Neuronal stem cell (in vitro differentiated cells): ENCODE measurements around the gene IQCM.

Source experiments
- DNase-seq: peaks from one replicate; pipeline ENCODE4 v3.0.0-alpha.2; 2013; ENCODE audit warnings: low spot score
- H2AFZ ChIP-seq: one replicate; pipeline ENCODE4 v1.6.1; 2013; ENCODE audit warnings: mild to moderate bottlenecking, low read length, inconsistent platforms
- H2AK5ac ChIP-seq: 2 replicates; pipeline ENCODE4 v1.6.1; 2013; ENCODE audit warnings: low read depth, mild to moderate bottlenecking, inconsistent platforms, low read length, moderate library complexity, mixed read lengths
- H2BK120ac ChIP-seq: 2 replicates; pipeline ENCODE4 v1.6.1; 2013; ENCODE audit warnings: low read depth, mild to moderate bottlenecking, inconsistent platforms, low read length, moderate library complexity, mixed read lengths
- H2BK12ac ChIP-seq: one replicate; pipeline ENCODE4 v1.6.1; 2013; ENCODE audit warnings: low read length, inconsistent platforms
- H2BK15ac ChIP-seq: 2 replicates; pipeline ENCODE4 v1.6.1; 2013; ENCODE audit warnings: mild to moderate bottlenecking, low read length, inconsistent platforms, mixed read lengths
- H2BK5ac ChIP-seq: one replicate; pipeline ENCODE4 v1.6.1; 2013; ENCODE audit warnings: inconsistent platforms, mild to moderate bottlenecking, low read length, moderate library complexity
- H3K14ac ChIP-seq: one replicate; pipeline ENCODE4 v1.6.1; 2013; ENCODE audit warnings: low read length, inconsistent platforms
- H3K18ac ChIP-seq: 2 replicates; pipeline ENCODE4 v1.6.1; 2013; ENCODE audit warnings: low read length, inconsistent platforms
- H3K23ac ChIP-seq: 2 replicates; pipeline ENCODE4 v1.6.1; 2013; ENCODE audit warnings: low read depth, mild to moderate bottlenecking, mixed read lengths, low read length, inconsistent platforms; ENCODE audit not compliant: poor library complexity
- H3K27ac ChIP-seq: replicated peaks from 3 replicates; pipeline ENCODE4 v1.5.1; 2013; ENCODE audit warnings: low read length, inconsistent platforms
- H3K27me3 ChIP-seq, 3 experiments: 2 replicates each; pipeline ENCODE4 v1.6.1; 2013; ENCODE audit warnings: low read length in 3 of 3, mild to moderate bottlenecking in 2 of 3, inconsistent platforms in 1 of 3, low read depth in 1 of 3, mixed read lengths in 1 of 3, moderate library complexity in 1 of 3; ENCODE audit not compliant: control insufficient read depth in 3 of 3, insufficient read depth in 3 of 3
- H3K36me3 ChIP-seq, 2 donors: replicated peaks in 1 of 2; 2 replicates each; pipeline ENCODE4 v1.6.1; 2013; ENCODE audit warnings: low read length in 2 of 2; ENCODE audit not compliant: control insufficient read depth in 2 of 2, insufficient read depth in 2 of 2
- H3K4ac ChIP-seq: 2 replicates; pipeline ENCODE4 v1.6.1; 2013; ENCODE audit warnings: inconsistent platforms, mild to moderate bottlenecking, low read length, moderate library complexity
- H3K4me1 ChIP-seq, 2 donors: 1 replicate in 1 of 2; 2 replicates in 1 of 2; pipeline ENCODE4 v1.6.1; 2013; ENCODE audit warnings: low read length in 2 of 2, low read depth in 1 of 2; ENCODE audit not compliant: control insufficient read depth in 2 of 2, insufficient read depth in 1 of 2
- H3K4me2 ChIP-seq: one replicate; pipeline ENCODE4 v1.6.1; 2013; ENCODE audit warnings: mild to moderate bottlenecking, low read length, inconsistent platforms; ENCODE audit not compliant: insufficient read depth, poor library complexity, severe bottlenecking
- H3K4me3 ChIP-seq, 2 donors: 2 replicates each; pipeline ENCODE4 v1.5.1; 2013; ENCODE audit warnings: low read length in 2 of 2, mild to moderate bottlenecking in 2 of 2, inconsistent platforms in 1 of 2, moderate library complexity in 1 of 2
- H3K79me1 ChIP-seq: one replicate; pipeline ENCODE4 v1.6.1; 2013; ENCODE audit warnings: low read depth, mild to moderate bottlenecking, inconsistent platforms, low read length, moderate library complexity
- H3K9ac ChIP-seq: one replicate; pipeline ENCODE4 v1.6.1; 2013; ENCODE audit warnings: mild to moderate bottlenecking, low read depth, low read length, inconsistent platforms; ENCODE audit not compliant: poor library complexity
- H3K9me3 ChIP-seq, 2 donors: replicated peaks in 1 of 2; 2 replicates each; pipeline versions ENCODE3 to v1.6.1; 2013; ENCODE audit warnings: low read length in 2 of 2, mild to moderate bottlenecking in 2 of 2, inconsistent platforms in 1 of 2, low read depth in 1 of 2, mixed read lengths in 1 of 2, moderate library complexity in 1 of 2; ENCODE audit not compliant: control insufficient read depth in 2 of 2, insufficient read depth in 1 of 2
- H4K8ac ChIP-seq: one replicate; pipeline ENCODE4 v1.6.1; 2013; ENCODE audit warnings: low read depth, mild to moderate bottlenecking, inconsistent platforms, low read length, moderate library complexity
- H4K91ac ChIP-seq: one replicate; pipeline ENCODE4 v1.6.1; 2013; ENCODE audit warnings: low read length, low read depth, mild to moderate bottlenecking, inconsistent platforms; ENCODE audit not compliant: poor library complexity
- WGBS, 2 donors: extraction: QIAGEN DNeasy Blood & Tissue Kit; methylation state at CpG; one replicate each; pipeline ENCODE4 v1.1.7; 2013; ENCODE audit warnings: missing lambda C conversion rate in 2 of 2, mixed read lengths in 1 of 2; ENCODE audit not compliant: insufficient read length in 2 of 2, insufficient replicate concordance in 1 of 2; ENCODE audit errors: extremely low coverage in 2 of 2; 5-methylcytosine and 5-hydroxymethylcytosine counted together

The IQCM gene

DNA sequence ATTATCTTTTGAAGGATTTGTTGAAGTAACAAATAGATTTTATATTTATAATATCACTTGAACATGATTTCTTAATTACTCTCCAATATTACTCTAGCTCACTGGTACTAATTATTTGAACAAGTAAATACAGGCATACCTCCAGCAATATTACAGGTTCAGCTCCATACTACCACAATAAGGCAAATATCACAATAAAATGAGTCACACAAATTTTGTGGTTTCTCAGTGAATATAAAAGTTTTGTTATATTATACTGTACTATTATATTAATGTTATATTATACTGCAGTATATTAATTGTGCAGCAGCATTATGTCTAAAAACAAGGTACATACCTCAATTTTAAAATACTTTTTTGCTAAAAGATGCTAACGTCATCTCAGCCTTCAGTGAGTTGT is 22.4 kb upstream of the IQCM start:
- Histone ChIP-seq H4K8ac (no peak overlapping the region), H3K79me1 (no peaks in the 10 kb centered on the region), H3K14ac (no peak overlapping the region), H3K4me3 (no peak overlapping the region), H2AFZ (no peak overlapping the region), H2AK5ac (no peak overlapping the region), H2BK15ac (no peak overlapping the region), H3K9ac (no peak overlapping the region), H2BK120ac (no peak overlapping the region), H4K91ac (no peak overlapping the region), H3K23ac (no peak overlapping the region), H3K4me2 (no peak overlapping the region), H2BK5ac (no peak overlapping the region), H3K18ac (no peak overlapping the region), H3K4me1 (no peaks in the 10 kb centered on the region), H3K27ac (no peak overlapping the region), H3K9me3 (no peaks in the 10 kb centered on the region), H3K27me3 (no peaks in the 10 kb centered on the region), H3K4ac (no peak overlapping the region), H3K36me3 (no peaks in the 10 kb centered on the region), H2BK12ac (no peak overlapping the region)
- DNase-seq: no peak
- WGBS, 2 donors: no CpG with 5 or more reads among the region's 1 CpG

DNA sequence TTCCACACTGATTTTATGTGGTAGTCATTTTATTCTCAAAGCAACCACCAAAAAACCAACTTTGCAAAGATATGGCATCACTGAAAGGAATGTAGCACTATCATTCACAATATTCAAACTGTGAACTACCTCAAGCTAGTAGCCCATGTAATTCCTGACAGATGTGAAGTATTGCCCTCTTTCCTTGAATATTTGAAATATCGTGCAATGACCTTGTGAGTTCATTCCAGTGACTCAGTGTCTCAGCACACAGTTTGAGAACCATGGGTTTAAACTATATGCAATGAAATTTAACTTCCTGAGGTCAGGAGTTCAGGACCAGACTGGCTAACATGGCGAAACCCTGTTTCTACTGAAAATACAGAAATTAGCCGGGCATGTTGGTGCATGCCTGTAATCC is 20.9 kb upstream of the IQCM start:
- H3K4me3 ChIP-seq: no peak overlapping the region
- H3K18ac ChIP-seq: no peak overlapping the region
- no peak overlapping the region for H4K8ac ChIP-seq
- no peak overlapping the region for H3K27ac ChIP-seq
- no peak overlapping the region for H4K91ac ChIP-seq
- no peak overlapping the region for H3K14ac ChIP-seq
- no peaks in the 10 kb centered on the region for H3K9me3 ChIP-seq
- no peaks in the 10 kb centered on the region for H3K36me3 ChIP-seq
- H2AK5ac ChIP-seq: no peak overlapping the region
- H3K23ac ChIP-seq: no peak overlapping the region
- H2BK120ac ChIP-seq: no peak overlapping the region
- H3K4me1 ChIP-seq: no peaks in the 10 kb centered on the region
- no peak overlapping the region for H2BK5ac ChIP-seq
- H3K27me3 ChIP-seq: no peaks in the 10 kb centered on the region
- no peak overlapping the region for H3K4ac ChIP-seq
- H3K79me1 ChIP-seq: no peaks in the 10 kb centered on the region
- no peak overlapping the region for H3K9ac ChIP-seq
- H2AFZ ChIP-seq: no peak overlapping the region
- no peak overlapping the region for H2BK15ac ChIP-seq
- no CpG with 5 or more reads among the region's 3 CpGs for WGBS, 2 donors
- no peak for DNase-seq
- H2BK12ac ChIP-seq: no peak overlapping the region
- no peak overlapping the region for H3K4me2 ChIP-seq

GRCh38 chr4:149835280-149835679 is 19.6 kb upstream of the IQCM start:
- no CpG with 5 or more reads among the region's 15 CpGs for WGBS, 2 donors

GRCh38 chr4:149831656-149832208 is 16.1 kb upstream of the IQCM start:
- Histone ChIP-seq H3K27ac (no peak overlapping the region), H3K79me1 (no peaks in the 10 kb centered on the region), H3K27me3 (no peaks in the 10 kb centered on the region), H3K4me1 (no peaks in the 10 kb centered on the region), H4K91ac (no peak overlapping the region), H2BK12ac (no peak overlapping the region), H2BK15ac (no peak overlapping the region), H3K23ac (no peak overlapping the region), H2AFZ (no peak overlapping the region), H2AK5ac (no peak overlapping the region), H3K4me2 (no peak overlapping the region), H4K8ac (no peak overlapping the region), H2BK5ac (no peak overlapping the region), H3K18ac (no peak overlapping the region), H3K36me3 (no peaks in the 10 kb centered on the region), H3K14ac (no peak overlapping the region), H3K9me3 (no peaks in the 10 kb centered on the region), H3K9ac (no peak overlapping the region), H3K4ac (no peak overlapping the region), H2BK120ac (no peak overlapping the region), H3K4me3 (no peak overlapping the region)
- no peak for DNase-seq

More at GRCh38 chr4:149835280-149835679, 19.6 kb upstream of the IQCM start:
- Histone ChIP-seq H3K4me2 (no peak overlapping the region), H3K4me1 (no peaks in the 10 kb centered on the region), H4K91ac (no peak overlapping the region), H2BK5ac (no peak overlapping the region), H3K36me3 (no peaks in the 10 kb centered on the region), H4K8ac (no peak overlapping the region), H2AFZ (no peak overlapping the region), H2BK12ac (no peak overlapping the region), H2AK5ac (no peak overlapping the region), H3K27me3 (no peaks in the 10 kb centered on the region), H3K4me3 (no peak overlapping the region), H2BK120ac (no peak overlapping the region), H3K9me3 (no peaks in the 10 kb centered on the region), H3K79me1 (no peaks in the 10 kb centered on the region), H3K27ac (no peak overlapping the region), H3K4ac (no peak overlapping the region), H3K9ac (no peak overlapping the region), H3K23ac (no peak overlapping the region), H3K14ac (no peak overlapping the region), H2BK15ac (no peak overlapping the region), H3K18ac (no peak overlapping the region)
- DNase-seq: no peak
